Right lobe of liver (tissue), 6 donors: ENCODE results near the gene PTPRR. TPM values are rescaled to one million over a fixed set of nuclear protein-coding genes. Genes with fewer than 3 reads are reported as not detected.

Source experiments
- ATAC-seq, 4 donors: fragments of 200-7000 bp; cut with Tn5 transposase; one replicate each; pipeline ENCODE4 v1.9.1; 2020; ENCODE audit warnings: mild to moderate bottlenecking in 4 of 4, moderate library complexity in 4 of 4
- DNase-seq, 3 donors: peaks; one replicate each; pipeline ENCODE4 v3.0.0-alpha.2; 2020
- H3K27ac ChIP-seq, 3 donors: fragments of 200-600 bp; one replicate each; pipeline ENCODE4 v1.8.0; 2022
- H3K27me3 ChIP-seq, 2 donors: fragments of 200-600 bp; one replicate each; pipeline ENCODE4 v1.8.0; 2022
- H3K36me3 ChIP-seq, 4 donors: fragments of 200-600 bp; sonication (generic) in 1 of 4; one replicate each; pipeline versions ENCODE4 v1.5.1 to v1.8.0; 2017 to 2022; ENCODE audit warnings: control low read depth in 1 of 4
- H3K4me1 ChIP-seq, 4 donors: fragments of 200-600 bp; sonication (generic) in 1 of 4; one replicate each; pipeline versions ENCODE4 v1.5.1 to v1.8.0; 2017 to 2022; ENCODE audit warnings: control low read depth in 1 of 4
- H3K4me3 ChIP-seq, 3 donors: fragments of 200-600 bp; one replicate each; pipeline ENCODE4 v1.8.0; 2022
- H3K9me3 ChIP-seq, 4 donors: fragments of 200-600 bp; sonication (generic) in 1 of 4; one replicate each; pipeline versions ENCODE4 v1.5.1 to v1.8.0; 2017 to 2022; ENCODE audit warnings: control low read depth in 1 of 4
- POLR2A ChIP-seq: fragments of 450-650 bp; IDR thresholded peaks from one replicate; pipeline ENCODE4 v1.6.1; 2017; ENCODE audit warnings: antibody characterized with exemption, mild to moderate bottlenecking
- WGBS: methylation state at CpG from one replicate; pipeline ENCODE4 v1.1.6; 2018; ENCODE audit warnings: low coverage, low lambda C conversion rate; ENCODE audit not compliant: insufficient coverage; ENCODE audit errors: missing lambda C conversion rate; 5-methylcytosine and 5-hydroxymethylcytosine counted together
- intact Hi-C, 2 donors: fragments of 100-400 bp; cut with DNase I; formaldehyde crosslinking; loops; one replicate each; pipeline versions ENCODE4 v1.11.2 to v1.14.1; 2022
- total RNA-seq, 6 experiments: library from RNA; depleted of rRNA in 2 of 6; stranded (reverse); fragments of >200 nt in 2 of 6; fragmentation: NEBNext Ultra II Directional in 3 of 6; extraction: Animal tissue kit (Norgen Biotek cat#: 25700) in 3 of 6; gene quantifications; one replicate each; pipeline versions ENCODE4 v1.1.0 to v1.2.4, GENCODE V29; 2016 to 2023
- TF ChIP-seq, protein P1 (sequence below), 4 donors: fragments of 200-600 bp in 3 of 4; fragments of 450-650 bp in 1 of 4; IDR thresholded peaks; one replicate each; pipeline versions ENCODE4 v1.5.1 to v1.8.0; 2016 to 2022; ENCODE audit warnings: antibody characterized with exemption in 4 of 4, mild to moderate bottlenecking in 2 of 4
- donor health status: DM: no; HTN: yes; CAD: no.
- donor health status: DM: no; HTN: no; CAD: no.
- donor health status: DM: no; HTN: no; CAD: no.
- donor health status: DM: no; HTN: yes; CAD: no.
- donor health status: DM: no; HTN: yes; CAD: no.

PTPRR gene
- total RNA-seq, 6 experiments from 2014 or later = 0.12 TPM; not detected in 5

DNA sequence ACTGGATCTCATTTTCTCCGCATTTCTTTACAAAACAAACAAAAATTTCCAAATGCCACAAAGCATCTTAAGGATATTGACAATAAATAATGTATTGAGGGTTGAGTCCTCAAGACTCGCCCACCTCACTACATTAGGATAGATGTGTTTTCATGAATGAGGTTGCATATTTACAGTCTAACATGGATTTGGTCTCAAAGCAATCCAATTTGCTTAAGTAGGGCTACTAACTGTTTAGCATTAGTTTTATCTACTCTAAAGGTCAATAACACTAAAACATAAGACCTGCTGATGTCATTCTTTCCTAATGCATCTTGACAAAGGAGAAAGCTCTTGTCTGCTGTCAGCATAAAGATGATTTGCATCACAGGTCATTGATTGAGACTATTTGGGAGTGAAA lies 82.4 kb downstream of the PTPRR start:
- H3K4me1 ChIP-seq = no peaks in the 10 kb centered on the region
- no peak for ATAC-seq
- no peak overlapping the region for H3K27ac ChIP-seq
- no peaks in the 10 kb centered on the region for H3K27me3 ChIP-seq
- TF ChIP-seq, protein P1, sequence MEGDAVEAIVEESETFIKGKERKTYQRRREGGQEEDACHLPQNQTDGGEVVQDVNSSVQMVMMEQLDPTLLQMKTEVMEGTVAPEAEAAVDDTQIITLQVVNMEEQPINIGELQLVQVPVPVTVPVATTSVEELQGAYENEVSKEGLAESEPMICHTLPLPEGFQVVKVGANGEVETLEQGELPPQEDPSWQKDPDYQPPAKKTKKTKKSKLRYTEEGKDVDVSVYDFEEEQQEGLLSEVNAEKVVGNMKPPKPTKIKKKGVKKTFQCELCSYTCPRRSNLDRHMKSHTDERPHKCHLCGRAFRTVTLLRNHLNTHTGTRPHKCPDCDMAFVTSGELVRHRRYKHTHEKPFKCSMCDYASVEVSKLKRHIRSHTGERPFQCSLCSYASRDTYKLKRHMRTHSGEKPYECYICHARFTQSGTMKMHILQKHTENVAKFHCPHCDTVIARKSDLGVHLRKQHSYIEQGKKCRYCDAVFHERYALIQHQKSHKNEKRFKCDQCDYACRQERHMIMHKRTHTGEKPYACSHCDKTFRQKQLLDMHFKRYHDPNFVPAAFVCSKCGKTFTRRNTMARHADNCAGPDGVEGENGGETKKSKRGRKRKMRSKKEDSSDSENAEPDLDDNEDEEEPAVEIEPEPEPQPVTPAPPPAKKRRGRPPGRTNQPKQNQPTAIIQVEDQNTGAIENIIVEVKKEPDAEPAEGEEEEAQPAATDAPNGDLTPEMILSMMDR (IDR thresholded peaks at IDR 0.05) = no peak
- TF ChIP-seq POLR2A = no peak
- no peaks in the 10 kb centered on the region for H3K9me3 ChIP-seq
- H3K4me3 ChIP-seq = no peak overlapping the region
- no peaks in the 10 kb centered on the region for H3K36me3 ChIP-seq
- intact Hi-C loops = no loop called here
- no peak for DNase-seq
- WGBS = 40% methylated on average over 2 of the region's 2 CpGs

DNA sequence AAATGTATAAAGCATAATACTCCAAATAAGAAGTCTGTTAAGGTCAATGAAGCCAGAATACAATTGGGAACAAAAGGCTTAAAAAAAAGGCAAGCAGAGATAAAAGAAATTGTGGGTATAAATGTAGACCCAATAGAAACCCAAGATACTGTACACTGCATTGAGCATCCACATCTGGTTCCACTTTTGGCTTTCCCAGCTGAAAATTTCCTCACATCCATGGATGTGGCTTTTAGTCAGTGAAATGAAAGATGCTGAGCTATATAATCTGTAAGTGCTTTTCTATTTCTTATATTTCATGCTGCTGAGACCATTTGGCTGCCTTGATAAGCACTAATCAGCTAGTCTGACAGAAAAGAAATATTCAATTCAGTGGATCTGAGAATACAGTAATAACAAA lies 83.5 kb downstream of the PTPRR start:
- Histone ChIP-seq H3K4me3 (no peak overlapping the region), H3K4me1 (no peaks in the 10 kb centered on the region), H3K36me3 (no peaks in the 10 kb centered on the region), H3K27me3 (no peaks in the 10 kb centered on the region), H3K9me3 (no peaks in the 10 kb centered on the region), H3K27ac (no peak overlapping the region)
- TF ChIP-seq, protein P1 (IDR thresholded peaks at IDR 0.05) = no peak
- no peak for TF ChIP-seq POLR2A
- intact Hi-C loops = no loop called here
- ATAC-seq (no peak), DNase-seq (no peak)

- 48% methylated on average over 2 of the region's 2 CpGs for WGBS
- no peak for ATAC-seq
- intact Hi-C loops = no loop called here
Measured at GRCh38 chr12:70835948-70836347, 84.6 kb downstream of the PTPRR start.

DNA sequence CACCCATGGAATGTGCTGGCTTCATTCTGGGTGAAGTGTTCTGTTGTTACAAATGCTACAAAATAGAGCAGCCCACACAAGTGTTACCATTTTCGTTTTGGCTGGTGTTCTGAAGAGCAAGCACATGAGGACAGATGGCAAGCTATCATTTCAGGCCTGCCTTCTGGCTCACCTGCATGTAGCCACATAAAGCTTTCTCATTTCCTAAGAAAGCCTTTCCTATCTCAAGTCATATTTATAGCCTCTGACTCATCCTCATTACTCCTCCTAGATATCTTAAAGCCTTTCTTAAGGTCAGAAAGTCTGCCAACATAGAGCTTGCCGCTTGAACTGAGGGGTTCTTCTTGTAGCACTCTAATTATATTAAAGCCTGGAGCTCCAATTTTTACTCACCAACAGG lies 89.0 kb downstream of the PTPRR start:
- H3K4me1 ChIP-seq = no peaks in the 10 kb centered on the region
- WGBS = 43% methylated on average over 2 of the region's 2 CpGs
- no peaks in the 10 kb centered on the region for H3K9me3 ChIP-seq
- H3K27ac ChIP-seq = no peak overlapping the region
- H3K27me3 ChIP-seq = no peaks in the 10 kb centered on the region
- TF ChIP-seq, protein P1 (IDR thresholded peaks at IDR 0.05) = no peak
- TF ChIP-seq POLR2A = no peak
- ATAC-seq (no peak), DNase-seq (no peak)
- no peak overlapping the region for H3K4me3 ChIP-seq
- intact Hi-C loops = no loop called here
- no peaks in the 10 kb centered on the region for H3K36me3 ChIP-seq

More at GRCh38 chr12:70835948-70836347, 84.6 kb downstream of the PTPRR start:
- H3K27me3 ChIP-seq = no peaks in the 10 kb centered on the region
- H3K4me1 ChIP-seq = no peaks in the 10 kb centered on the region
- TF ChIP-seq POLR2A = no peak
- TF ChIP-seq, protein P1 (IDR thresholded peaks at IDR 0.05) = no peak
- no peaks in the 10 kb centered on the region for H3K9me3 ChIP-seq
- no peak for DNase-seq
- no peak overlapping the region for H3K27ac ChIP-seq
- no peaks in the 10 kb centered on the region for H3K36me3 ChIP-seq
- H3K4me3 ChIP-seq = no peak overlapping the region
